ENCODE results near the gene KLHL35. TPM values are rescaled to one million over a fixed set of nuclear protein-coding genes. Genes with fewer than 3 reads are reported as not detected.
"Not testable (repeated sequence)": the region's sequence is repeated elsewhere in the genome, so short reads cannot be mapped to it uniquely, and the experiment has no call there.

Gene KLHL35
- total and polyA plus RNA-seq, 5 donors from 2014 or later = 0.31 to 0.78 (median 0.48) TPM; not detected in 1

GRCh38 chr11:75413146-75413545 lies 19.9 kb downstream of the KLHL35 start:
- peaks cover 11% of the 10 kb centered on the region for H3K36me3 Mint-ChIP-seq

GRCh38 chr11:75409971-75410370 lies 23.0 kb downstream of the KLHL35 start:
- peaks cover 9 to 29% (median 16%) of the 10 kb centered on the region in 4 donors for H3K4me1 Mint-ChIP-seq
- H3K27ac Mint-ChIP-seq; H3K27ac ChIP-seq (ENCODE audit: insufficient read depth, low read length, poor library complexity, severe bottlenecking); H3K4me3 Mint-ChIP-seq; H3K27me3 ChIP-seq (ENCODE audit: control insufficient read depth, insufficient read depth, low read length); ATAC-seq (ENCODE audit: low read depth in 2 of 2); H3K27me3 Mint-ChIP-seq; H3K9me3 Mint-ChIP-seq; H3K4me3 ChIP-seq (ENCODE audit: low read depth, low read length); H3K9me3 ChIP-seq (ENCODE audit: control insufficient read depth in 2 of 2, low read length in 2 of 2); H3K4me1 ChIP-seq (ENCODE audit: control insufficient read depth, insufficient read depth, low read length, poor library complexity, severe bottlenecking); DNase-seq: not testable (repeated sequence)
- H3K36me3 ChIP-seq (ENCODE audit: control insufficient read depth, insufficient read depth, low read length) = peaks cover 48% of the 10 kb centered on the region
- peaks cover 13% of the 10 kb centered on the region for H3K36me3 Mint-ChIP-seq

More at GRCh38 chr11:75413146-75413545, 19.9 kb downstream of the KLHL35 start:
- not testable (repeated sequence) for H3K4me1 Mint-ChIP-seq; H3K9me3 ChIP-seq (ENCODE audit: control insufficient read depth in 2 of 2, low read length in 2 of 2); H3K4me1 ChIP-seq (ENCODE audit: control insufficient read depth, insufficient read depth, low read length, poor library complexity, severe bottlenecking); H3K27ac ChIP-seq (ENCODE audit: insufficient read depth, low read length, poor library complexity, severe bottlenecking); H3K4me3 ChIP-seq (ENCODE audit: low read depth, low read length); H3K4me3 Mint-ChIP-seq; H3K27ac Mint-ChIP-seq; H3K9me3 Mint-ChIP-seq; H3K27me3 ChIP-seq (ENCODE audit: control insufficient read depth, insufficient read depth, low read length); DNase-seq; ATAC-seq (ENCODE audit: low read depth in 2 of 2); H3K27me3 Mint-ChIP-seq
- peaks cover 27% of the 10 kb centered on the region for H3K36me3 ChIP-seq (ENCODE audit: control insufficient read depth, insufficient read depth, low read length)

GRCh38 chr11:75408957-75409219 lies 24.1 kb downstream of the KLHL35 start:
- Mint-ChIP-seq H3K36me3 (peaks cover 18% of the 10 kb centered on the region), H3K9me3 (no peaks in the 10 kb centered on the region), H3K4me3 (no peak overlapping the region), H3K4me1 (peaks cover 10 to 36% (median 21%) of the 10 kb centered on the region in 4 donors), H3K27ac (no peak overlapping the region), H3K27me3 (no peaks in the 10 kb centered on the region)
- Histone ChIP-seq H3K4me1 (ENCODE audit: control insufficient read depth, insufficient read depth, low read length, poor library complexity, severe bottlenecking) (peaks cover 4% of the 10 kb centered on the region), H3K4me3 (ENCODE audit: low read depth, low read length) (no peak overlapping the region), H3K36me3 (ENCODE audit: control insufficient read depth, insufficient read depth, low read length) (peaks cover 51% of the 10 kb centered on the region), H3K27ac (ENCODE audit: insufficient read depth, low read length, poor library complexity, severe bottlenecking) (no peak overlapping the region), H3K27me3 (ENCODE audit: control insufficient read depth, insufficient read depth, low read length) (no peaks in the 10 kb centered on the region), H3K9me3 (ENCODE audit: control insufficient read depth in 2 of 2, low read length in 2 of 2) (no peaks in the 10 kb centered on the region)
- ATAC-seq (ENCODE audit: low read depth in 2 of 2) (no peak), DNase-seq (no peak)

DNA sequence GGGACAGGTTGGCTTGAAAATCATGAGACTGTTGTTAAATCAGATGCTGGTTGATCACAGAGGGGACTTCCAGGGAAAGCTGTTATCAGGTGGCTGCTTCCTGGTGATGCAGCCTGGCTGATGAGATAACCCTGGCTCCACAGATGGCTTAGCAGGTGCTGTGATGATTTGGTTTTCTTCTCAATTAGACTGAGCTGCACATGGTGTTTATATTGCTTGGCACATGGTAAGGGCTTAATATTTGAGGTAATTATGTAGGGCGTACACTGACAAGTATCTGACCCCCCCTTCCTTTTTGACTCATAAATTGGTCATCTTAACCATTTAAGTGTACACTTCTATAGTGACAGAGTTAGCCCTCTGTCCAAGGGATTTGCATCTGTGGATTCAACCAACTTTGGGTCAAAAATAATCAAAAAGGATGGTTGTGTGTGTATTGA lies 26.6 kb downstream of the KLHL35 start:
- H3K9me3 ChIP-seq (ENCODE audit: control insufficient read depth in 2 of 2, low read length in 2 of 2) = no peaks in the 10 kb centered on the region
- Mint-ChIP-seq H3K27ac (no peak overlapping the region), H3K36me3 (peaks cover 38% of the 10 kb centered on the region), H3K4me1 (peaks cover 6 to 58% (median 41%) of the 10 kb centered on the region in 4 donors), H3K4me3 (no peak overlapping the region), H3K27me3 (no peaks in the 10 kb centered on the region), H3K9me3 (no peaks in the 10 kb centered on the region)
- no peak for DNase-seq
- H3K27me3 ChIP-seq (ENCODE audit: control insufficient read depth, insufficient read depth, low read length) = no peaks in the 10 kb centered on the region
- no peak overlapping the region for H3K4me3 ChIP-seq (ENCODE audit: low read depth, low read length)
- H3K36me3 ChIP-seq (ENCODE audit: control insufficient read depth, insufficient read depth, low read length) = peaks cover 62% of the 10 kb centered on the region
- peaks cover 26% of the 10 kb centered on the region for H3K4me1 ChIP-seq (ENCODE audit: control insufficient read depth, insufficient read depth, low read length, poor library complexity, severe bottlenecking)
- ATAC-seq (ENCODE audit: low read depth in 2 of 2) = no peak
- no peak overlapping the region for H3K27ac ChIP-seq (ENCODE audit: insufficient read depth, low read length, poor library complexity, severe bottlenecking)

GRCh38 chr11:75403983-75404658 lies 28.9 kb downstream of the KLHL35 start:
- no peak overlapping the region for H3K4me3 ChIP-seq (ENCODE audit: low read depth, low read length)
- peaks cover 39% of the 10 kb centered on the region for H3K4me1 ChIP-seq (ENCODE audit: control insufficient read depth, insufficient read depth, low read length, poor library complexity, severe bottlenecking)
- Mint-ChIP-seq H3K27ac (peak overlapping the region; percentile 38 to 52 (median 39)), H3K9me3 (no peaks in the 10 kb centered on the region), H3K4me1 (peaks cover 6 to 73% (median 47%) of the 10 kb centered on the region in 4 donors), H3K36me3 (peaks cover 48% of the 10 kb centered on the region), H3K27me3 (no peaks in the 10 kb centered on the region), H3K4me3 (peak overlapping the region in 1 of 4 donors; percentile 28)
- H3K36me3 ChIP-seq (ENCODE audit: control insufficient read depth, insufficient read depth, low read length) = peaks cover 62% of the 10 kb centered on the region
- no peak for ATAC-seq (ENCODE audit: low read depth in 2 of 2)
- H3K9me3 ChIP-seq (ENCODE audit: control insufficient read depth in 2 of 2, low read length in 2 of 2) = no peaks in the 10 kb centered on the region
- H3K27me3 ChIP-seq (ENCODE audit: control insufficient read depth, insufficient read depth, low read length) = no peaks in the 10 kb centered on the region
- H3K27ac ChIP-seq (ENCODE audit: insufficient read depth, low read length, poor library complexity, severe bottlenecking) = no peak overlapping the region
- DNase-seq = no peak

GRCh38 chr11:75403037-75403436 lies 30.0 kb downstream of the KLHL35 start:
- Mint-ChIP-seq H3K4me1 (peaks cover 5 to 72% (median 46%) of the 10 kb centered on the region in 4 donors), H3K27me3 (no peaks in the 10 kb centered on the region), H3K9me3 (no peaks in the 10 kb centered on the region), H3K27ac (peak overlapping the region; percentile 18 to 45 (median 33)), H3K4me3 (peak overlapping the region in 3 of 4 donors; percentile 16 to 82 (median 56)), H3K36me3 (peaks cover 48% of the 10 kb centered on the region)
- H3K9me3 ChIP-seq (ENCODE audit: control insufficient read depth in 2 of 2, low read length in 2 of 2) = no peaks in the 10 kb centered on the region
- H3K36me3 ChIP-seq (ENCODE audit: control insufficient read depth, insufficient read depth, low read length) = peaks cover 59% of the 10 kb centered on the region
- peaks cover 39% of the 10 kb centered on the region for H3K4me1 ChIP-seq (ENCODE audit: control insufficient read depth, insufficient read depth, low read length, poor library complexity, severe bottlenecking)
- DNase-seq (no peak), ATAC-seq (ENCODE audit: low read depth in 2 of 2) (no peak)
- H3K27ac ChIP-seq (ENCODE audit: insufficient read depth, low read length, poor library complexity, severe bottlenecking) = no peak overlapping the region
- no peaks in the 10 kb centered on the region for H3K27me3 ChIP-seq (ENCODE audit: control insufficient read depth, insufficient read depth, low read length)
- no peak overlapping the region for H3K4me3 ChIP-seq (ENCODE audit: low read depth, low read length)

DNA sequence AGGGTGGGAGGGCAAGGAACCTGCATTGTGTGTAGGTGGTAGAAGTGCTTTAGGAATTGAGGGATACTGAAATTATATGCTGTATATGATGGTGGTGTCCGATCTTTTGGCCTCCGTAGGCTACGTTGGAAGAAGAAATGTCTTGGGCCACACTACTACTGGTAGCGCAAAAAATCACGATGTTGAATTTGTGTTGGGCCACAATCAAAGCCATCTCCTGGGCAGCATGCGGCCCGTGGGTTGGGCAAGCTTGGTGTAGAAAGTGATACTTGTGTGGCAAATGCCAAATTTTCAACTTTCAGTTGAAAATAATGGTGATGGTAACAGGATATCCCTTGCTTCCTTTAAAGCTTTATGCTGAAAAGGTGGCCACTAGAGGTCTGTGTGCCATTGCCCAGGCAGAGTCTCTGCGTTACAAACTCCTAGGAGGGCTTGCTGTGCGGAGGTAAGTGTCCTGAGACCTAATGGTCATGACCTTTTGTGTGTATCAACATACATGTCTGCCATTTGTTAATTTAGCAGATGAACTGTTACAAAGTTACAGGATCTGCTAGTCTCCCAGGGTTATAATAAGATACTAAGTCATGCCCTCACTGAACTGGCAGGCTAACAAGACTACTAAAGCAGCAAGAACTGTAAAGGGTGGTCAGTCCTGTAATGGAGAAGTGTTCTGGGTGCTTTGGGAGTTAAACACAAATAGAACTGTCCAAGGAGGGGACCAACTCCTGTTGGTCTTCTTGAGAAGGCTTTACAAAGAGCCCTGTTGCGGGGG lies 30.8 kb downstream of the KLHL35 start:
- Mint-ChIP-seq H3K4me3 (peak overlapping the region; percentile 82 to 98 (median 94)), H3K27ac (peak overlapping the region; percentile 33 to 96 (median 43))
- peak overlapping the region; percentile 92 for H3K27ac ChIP-seq (ENCODE audit: insufficient read depth, low read length, poor library complexity, severe bottlenecking)

More for the DNA sequence above, 30.8 kb downstream of the KLHL35 start:
- H3K4me1 Mint-ChIP-seq = peaks cover 0 to 68% (median 42%) of the 10 kb centered on the region in 4 donors
- no peak for ATAC-seq (ENCODE audit: low read depth in 2 of 2)
- no peaks in the 10 kb centered on the region for H3K27me3 ChIP-seq (ENCODE audit: control insufficient read depth, insufficient read depth, low read length)
- peak overlapping the region; percentile 68 for H3K4me3 ChIP-seq (ENCODE audit: low read depth, low read length)
- H3K9me3 Mint-ChIP-seq = no peaks in the 10 kb centered on the region
- DNase-seq = no peak
- H3K36me3 ChIP-seq (ENCODE audit: control insufficient read depth, insufficient read depth, low read length) = peaks cover 54% of the 10 kb centered on the region
- no peaks in the 10 kb centered on the region for H3K27me3 Mint-ChIP-seq
- no peaks in the 10 kb centered on the region for H3K9me3 ChIP-seq (ENCODE audit: control insufficient read depth in 2 of 2, low read length in 2 of 2)
- peaks cover 44% of the 10 kb centered on the region for H3K36me3 Mint-ChIP-seq
- H3K4me1 ChIP-seq (ENCODE audit: control insufficient read depth, insufficient read depth, low read length, poor library complexity, severe bottlenecking) = peaks cover 39% of the 10 kb centered on the region

Measured in CD4-positive, CD25-positive, alpha-beta regulatory T cell (primary cell).